Measurements from ENCODE around the gene DCAF11. TPM values are rescaled to one million over a fixed set of nuclear protein-coding genes. Genes with fewer than 3 reads are reported as not detected.
A peak's percentile ranks its signal among the peaks of the same experiment; 100 is the strongest.

Gene DCAF11
- total and polyA plus RNA-seq, 2 of the 13 experiments (the other 11 are each of a cell fraction or from before 2014, with no cell fraction given) = 150 to 257 TPM

DNA sequence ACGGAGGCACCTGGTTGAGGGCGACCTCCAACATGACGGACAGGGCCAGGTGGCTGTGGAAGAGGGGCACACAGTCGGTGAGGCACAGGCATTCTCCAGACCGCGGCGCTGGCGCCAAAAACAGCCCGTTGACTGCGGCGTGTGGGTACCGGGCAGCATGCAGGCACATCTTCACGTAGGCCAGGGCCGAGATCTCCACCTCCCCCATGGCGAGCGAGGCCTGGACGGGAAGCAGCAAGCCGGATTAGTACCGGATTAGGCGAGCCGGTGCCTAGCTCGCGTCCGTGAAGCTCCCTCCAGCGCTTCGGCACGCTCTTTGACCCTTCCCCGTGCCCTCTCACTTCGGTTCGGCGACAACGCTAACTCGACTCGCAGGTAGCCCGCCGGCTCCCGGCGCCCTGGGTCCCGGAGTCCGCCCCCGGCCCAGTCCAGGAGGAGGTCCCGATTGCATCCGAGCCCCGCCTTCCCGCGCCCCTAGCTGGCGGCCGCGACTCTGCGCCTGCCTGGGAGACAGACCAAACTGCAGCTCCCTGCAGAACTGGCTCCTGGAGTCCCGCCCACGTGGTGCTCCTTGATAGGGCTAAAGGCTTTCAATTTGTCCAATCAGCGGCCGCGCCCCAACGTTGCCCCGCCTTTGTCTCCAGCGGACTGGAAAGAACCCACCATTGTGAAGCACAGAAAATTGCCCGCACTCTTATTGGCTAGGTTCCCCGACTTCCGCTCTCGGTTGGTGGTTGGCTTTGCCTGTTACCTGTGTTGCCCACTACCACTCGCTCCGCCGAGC, 26.7 kb downstream of the DCAF11 start, which contains the start of gene EMC9 (continued):
- TF ChIP-seq ATM (IDR thresholded peaks at IDR 0.05; ENCODE audit: borderline replicate concordance) = no peak
- TF ChIP-seq MED13 (CRISPR knock-in tag; IDR thresholded peaks at IDR 0.05) = peak; percentile 95
- TF ChIP-seq MTA1 (CRISPR knock-in tag; IDR thresholded peaks at IDR 0.05; ENCODE audit: borderline replicate concordance) = peak; percentile 98
- TF ChIP-seq RCOR2 (CRISPR knock-in tag; IDR thresholded peaks at IDR 0.05) = no peak
- no peak for TF ChIP-seq SNRNP70 (IDR thresholded peaks at IDR 0.05; ENCODE audit: low read depth, low read length)
- TF ChIP-seq KMT2B (CRISPR knock-in tag; IDR thresholded peaks at IDR 0.05) = no peak; the same call in 1 of the 2 replicates
- TF ChIP-seq ZNF414 (CRISPR knock-in tag; IDR thresholded peaks at IDR 0.05) = no peak
- peak; percentile 98 for TF ChIP-seq ZNF253 (CRISPR knock-in tag; IDR thresholded peaks at IDR 0.05; ENCODE audit: borderline replicate concordance)
- peak; percentile 85 for TF ChIP-seq SMAD9 (CRISPR knock-in tag; IDR thresholded peaks at IDR 0.05)
- TF ChIP-seq RFX1 (IDR thresholded peaks at IDR 0.05) = no peak; the same call in 1 of the 2 replicates
- peak; percentile 88 for TF ChIP-seq CBFB (CRISPR knock-in tag; IDR thresholded peaks at IDR 0.05)
- no peak for TF ChIP-seq JARID2 (CRISPR knock-in tag; IDR thresholded peaks at IDR 0.05; ENCODE audit: insufficient replicate concordance)
- TF ChIP-seq ZNF331 (CRISPR knock-in tag; IDR thresholded peaks at IDR 0.05) = peak; percentile 89
- TF ChIP-seq TFE3 (CRISPR knock-in tag; IDR thresholded peaks at IDR 0.05) = peak; percentile 73; the same call in 1 of the 2 replicates
- no peak for TF ChIP-seq MTF2 (CRISPR knock-in tag; IDR thresholded peaks at IDR 0.05; ENCODE audit: borderline replicate concordance)
- TF ChIP-seq MAF1 (CRISPR knock-in tag; IDR thresholded peaks at IDR 0.05; ENCODE audit: borderline replicate concordance) = peak; percentile 95
- TF ChIP-seq, protein P1, sequence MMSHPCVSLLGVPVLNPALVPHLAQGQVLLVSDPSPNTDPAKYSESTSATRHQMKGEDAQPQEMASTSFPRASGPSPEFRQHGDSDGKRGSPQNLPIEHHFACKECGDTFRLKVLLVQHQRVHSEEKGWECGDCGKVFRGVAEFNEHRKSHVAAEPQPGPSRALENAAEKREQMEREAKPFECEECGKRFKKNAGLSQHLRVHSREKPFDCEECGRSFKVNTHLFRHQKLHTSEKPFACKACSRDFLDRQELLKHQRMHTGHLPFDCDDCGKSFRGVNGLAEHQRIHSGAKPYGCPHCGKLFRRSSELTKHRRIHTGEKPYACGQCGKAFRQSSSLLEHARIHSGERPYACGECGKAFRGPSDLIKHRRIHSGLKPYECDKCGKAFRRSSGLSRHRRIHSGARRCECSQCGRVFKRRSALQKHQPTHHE (CRISPR knock-in tag; IDR thresholded peaks at IDR 0.05; ENCODE audit: borderline replicate concordance) = peak; percentile 80
- TF ChIP-seq NFIB (CRISPR knock-in tag; IDR thresholded peaks at IDR 0.05; ENCODE audit: borderline replicate concordance) = no peak
- no peak for TF ChIP-seq ZEB1 (IDR thresholded peaks at IDR 0.05; ENCODE audit: insufficient replicate concordance, low read depth)
- TF ChIP-seq NCOA1 (CRISPR knock-in tag; IDR thresholded peaks at IDR 0.05) = no peak
- no peak for TF ChIP-seq ZNF746 (CRISPR knock-in tag; IDR thresholded peaks at IDR 0.05)
- TF ChIP-seq ISL2 (CRISPR knock-in tag; IDR thresholded peaks at IDR 0.05) = peak; percentile 78
- peak; percentile 97 for TF ChIP-seq HOMEZ (CRISPR knock-in tag; IDR thresholded peaks at IDR 0.05; ENCODE audit: low read depth)
- TF ChIP-seq JDP2 (CRISPR knock-in tag; IDR thresholded peaks at IDR 0.05; ENCODE audit: borderline replicate concordance) = no peak
- TF ChIP-seq ZNF136 (CRISPR knock-in tag; IDR thresholded peaks at IDR 0.05; ENCODE audit: low read depth) = no peak; the same call in 1 of the 2 replicates
- TF ChIP-seq ARHGAP35 (CRISPR knock-in tag; IDR thresholded peaks at IDR 0.05; ENCODE audit: borderline replicate concordance) = no peak; the same call in 1 of the 2 replicates
- peak; percentile 92; the same call in 1 of the 2 replicates for TF ChIP-seq ZNF335 (CRISPR knock-in tag; IDR thresholded peaks at IDR 0.05)
